Activated T-helper 1 cell treated with anti-CD3 and anti-CD28 coated beads, Interleukin-12 subunit alpha, Interleukin-12 subunit beta, Interleukin-2, Interleukin-4 antibody, amounts not matched to agents 30 ng/mL and 10 ng/mL and 1 ng/mL, durations not matched to agents 14 hours and 24 hours and 36 hours (primary cell): ENCODE measurements around the gene OR6C68. TPM values are rescaled to one million over a fixed set of nuclear protein-coding genes. Genes with fewer than 3 reads are reported as not detected.
"Not testable (repeated sequence)": the region's sequence is repeated elsewhere in the genome, so short reads cannot be mapped to it uniquely, and the experiment has no call there.

ENCODE experiments used
- DNase-seq: peaks from one replicate; pipeline ENCODE4 v3.0.0; 2021; ENCODE audit warnings: low spot score
- H3K27ac Mint-ChIP-seq: one replicate; pipeline ENCODE4 v1.8.0; 2021; ENCODE audit warnings: mild to moderate bottlenecking, mixed read lengths
- H3K27me3 Mint-ChIP-seq: one replicate; pipeline ENCODE4 v1.8.0; 2022; ENCODE audit warnings: mild to moderate bottlenecking, moderate library complexity, mixed read lengths; ENCODE audit not compliant: insufficient read depth
- H3K36me3 Mint-ChIP-seq: one replicate; pipeline ENCODE4 v1.8.0; 2021; ENCODE audit warnings: low read depth, mixed read lengths
- H3K4me1 Mint-ChIP-seq: one replicate; pipeline ENCODE4 v1.8.0; 2021; ENCODE audit warnings: low read depth, mixed read lengths
- H3K4me3 Mint-ChIP-seq: one replicate; pipeline ENCODE4 v1.8.0; 2021; ENCODE audit warnings: mild to moderate bottlenecking, moderate library complexity, mixed read lengths
- H3K9me3 Mint-ChIP-seq: one replicate; pipeline ENCODE4 v1.8.0; 2021; ENCODE audit warnings: mixed read lengths
- intact Hi-C: fragments of 100-400 bp; cut with micrococcal nuclease; formaldehyde crosslinking; loops from one replicate; pipeline ENCODE4 v1.15.1; 2024
- total RNA-seq: library from RNA; stranded (reverse); gene quantifications from 2 replicates; pipeline ENCODE4 v1.2.3, GENCODE V29; 2022

OR6C68 gene
- not detected in 2 replicates for total RNA-seq

GRCh38 chr12:55492078-55492477, at the start of gene OR6C68:
TSS of gene OR6C68 (plus strand) at chr12:55492378. CDS start at chr12:55492378, 0 bp downstream.
- peaks cover 3% of the 10 kb centered on the region for H3K27me3 Mint-ChIP-seq
- H3K36me3 Mint-ChIP-seq, result no peaks in the 10 kb centered on the region
- no peak within 1 kb of the TSS for H3K27ac Mint-ChIP-seq
- intact Hi-C loops, result no loop called here
- no peaks in the 10 kb centered on the region for H3K9me3 Mint-ChIP-seq
- no peak within 1 kb of the TSS for H3K4me3 Mint-ChIP-seq
- no peak for DNase-seq
- no peaks in the 10 kb centered on the region for H3K4me1 Mint-ChIP-seq

GRCh38 chr12:55443776-55444175, 48.4 kb upstream of the OR6C68 start, which contains the start of gene OR6C2:
TSS of gene OR6C2 (plus strand) at chr12:55444076. CDS start at chr12:55452214, 8,138 bp downstream.
- Mint-ChIP-seq H3K9me3 (peaks cover 3% of the 10 kb centered on the region), H3K27me3 (peaks cover 2% of the 10 kb centered on the region), H3K27ac (no peak within 1 kb of the TSS), H3K4me3 (no peak within 1 kb of the TSS), H3K36me3 (no peaks in the 10 kb centered on the region), H3K4me1 (no peaks in the 10 kb centered on the region)
- no peak for DNase-seq
- intact Hi-C loops, result no loop called here

- peaks cover 2% of the 10 kb centered on the region for H3K27me3 Mint-ChIP-seq
- H3K4me3 Mint-ChIP-seq, result no peak overlapping the region
- no peaks in the 10 kb centered on the region for H3K4me1 Mint-ChIP-seq
- no peaks in the 10 kb centered on the region for H3K36me3 Mint-ChIP-seq
- peaks cover 3% of the 10 kb centered on the region for H3K9me3 Mint-ChIP-seq
- H3K27ac Mint-ChIP-seq, result no peak overlapping the region
- intact Hi-C loops, result no loop called here
- DNase-seq, result no peak
Measured at GRCh38 chr12:55445357-55445756, 46.8 kb upstream of the OR6C68 start.

- no peaks in the 10 kb centered on the region for H3K9me3 Mint-ChIP-seq
- intact Hi-C loops, result no loop called here
- no peaks in the 10 kb centered on the region for H3K36me3 Mint-ChIP-seq
Measured at GRCh38 chr12:55446326-55446725, 45.9 kb upstream of the OR6C68 start.

GRCh38 chr12:55448825-55449224, 43.4 kb upstream of the OR6C68 start:
- Mint-ChIP-seq H3K36me3 (no peaks in the 10 kb centered on the region), H3K4me3 (no peak overlapping the region), H3K4me1 (no peaks in the 10 kb centered on the region), H3K27ac (no peak overlapping the region), H3K9me3 (no peaks in the 10 kb centered on the region), H3K27me3 (peaks cover 2% of the 10 kb centered on the region)
- no peak for DNase-seq
- intact Hi-C loops, result no loop called here

More at GRCh38 chr12:55446326-55446725, 45.9 kb upstream of the OR6C68 start:
- no peak for DNase-seq
- H3K4me3 Mint-ChIP-seq, result no peak overlapping the region
- no peaks in the 10 kb centered on the region for H3K4me1 Mint-ChIP-seq
- peaks cover 2% of the 10 kb centered on the region for H3K27me3 Mint-ChIP-seq
- H3K27ac Mint-ChIP-seq, result no peak overlapping the region

GRCh38 chr12:55464926-55465325, 27.3 kb upstream of the OR6C68 start:
- DNase-seq, H3K4me3 Mint-ChIP-seq, H3K36me3 Mint-ChIP-seq, H3K27me3 Mint-ChIP-seq, H3K4me1 Mint-ChIP-seq, intact Hi-C loops, H3K9me3 Mint-ChIP-seq, H3K27ac Mint-ChIP-seq: not testable (repeated sequence)

- Mint-ChIP-seq H3K27ac (no peak overlapping the region), H3K36me3 (no peaks in the 10 kb centered on the region)
- intact Hi-C loops, result no loop called here
Measured at GRCh38 chr12:55467836-55468235, 24.3 kb upstream of the OR6C68 start.

GRCh38 chr12:55469291-55469690, 22.9 kb upstream of the OR6C68 start:
- intact Hi-C loops, result no loop called here
- H3K4me1 Mint-ChIP-seq, result no peaks in the 10 kb centered on the region
- H3K9me3 Mint-ChIP-seq, result no peaks in the 10 kb centered on the region
- H3K36me3 Mint-ChIP-seq, result no peaks in the 10 kb centered on the region
- peaks cover 3% of the 10 kb centered on the region for H3K27me3 Mint-ChIP-seq
- H3K4me3 Mint-ChIP-seq, result no peak overlapping the region
- no peak for DNase-seq
- no peak overlapping the region for H3K27ac Mint-ChIP-seq

More at GRCh38 chr12:55467836-55468235, 24.3 kb upstream of the OR6C68 start:
- Mint-ChIP-seq H3K9me3 (no peaks in the 10 kb centered on the region), H3K27me3 (peaks cover 3% of the 10 kb centered on the region), H3K4me3 (no peak overlapping the region), H3K4me1 (no peaks in the 10 kb centered on the region)
- DNase-seq, result no peak

- H3K9me3 Mint-ChIP-seq, result no peaks in the 10 kb centered on the region
- H3K36me3 Mint-ChIP-seq, result no peaks in the 10 kb centered on the region
- intact Hi-C loops, result no loop called here
- H3K4me1 Mint-ChIP-seq, result no peaks in the 10 kb centered on the region
- no peak within 1 kb of the TSS for H3K4me3 Mint-ChIP-seq
- H3K27ac Mint-ChIP-seq, result no peak within 1 kb of the TSS
- no peak for DNase-seq
- H3K27me3 Mint-ChIP-seq, result peaks cover 3% of the 10 kb centered on the region
Measured at GRCh38 chr12:55470088-55470829, 21.9 kb upstream of the OR6C68 start, which contains the start of gene OR6C70. TSS of gene OR6C70 (minus strand) at chr12:55470138. CDS start at chr12:55470138, 0 bp downstream.

- Mint-ChIP-seq H3K4me3 (no peak overlapping the region), H3K27ac (no peak overlapping the region), H3K36me3 (no peaks in the 10 kb centered on the region), H3K9me3 (no peaks in the 10 kb centered on the region), H3K4me1 (no peaks in the 10 kb centered on the region), H3K27me3 (peaks cover 3% of the 10 kb centered on the region)
- intact Hi-C loops, result no loop called here
- no peak for DNase-seq
Measured at GRCh38 chr12:55472264-55472663, 19.9 kb upstream of the OR6C68 start.

- H3K9me3 Mint-ChIP-seq, H3K4me3 Mint-ChIP-seq, DNase-seq, H3K27me3 Mint-ChIP-seq, H3K27ac Mint-ChIP-seq, H3K36me3 Mint-ChIP-seq, intact Hi-C loops, H3K4me1 Mint-ChIP-seq: not testable (repeated sequence)
Measured at GRCh38 chr12:55479136-55479535, 13.0 kb upstream of the OR6C68 start.

GRCh38 chr12:55484284-55484683, 7.9 kb upstream of the OR6C68 start:
- intact Hi-C loops, H3K4me1 Mint-ChIP-seq, H3K4me3 Mint-ChIP-seq, DNase-seq, H3K9me3 Mint-ChIP-seq, H3K36me3 Mint-ChIP-seq, H3K27me3 Mint-ChIP-seq, H3K27ac Mint-ChIP-seq: not testable (repeated sequence)

- Mint-ChIP-seq H3K4me1 (no peaks in the 10 kb centered on the region), H3K4me3 (no peak overlapping the region), H3K27me3 (peaks cover 6% of the 10 kb centered on the region), H3K9me3 (no peaks in the 10 kb centered on the region), H3K36me3 (no peaks in the 10 kb centered on the region), H3K27ac (no peak overlapping the region)
- no peak for DNase-seq
- intact Hi-C loops, result no loop called here
Measured at GRCh38 chr12:55495490-55495889, 3.3 kb downstream of the OR6C68 start.
